ENCODE measurements around the gene SPACA4.
A peak's percentile ranks its signal among the peaks of the same experiment; 100 is the strongest.
"Not testable (repeated sequence)": the region's sequence is repeated elsewhere in the genome, so short reads cannot be mapped to it uniquely, and the experiment has no call there.

SPACA4 gene, protein sequence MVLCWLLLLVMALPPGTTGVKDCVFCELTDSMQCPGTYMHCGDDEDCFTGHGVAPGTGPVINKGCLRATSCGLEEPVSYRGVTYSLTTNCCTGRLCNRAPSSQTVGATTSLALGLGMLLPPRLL

GRCh38 chr19:48606463-48607358 is at the start of gene SPACA4:
SPACA4 (plus strand) TSS chr19:48606742; CDS start chr19:48606979, 237 bp downstream.
- no peak for DNase-seq

GRCh38 chr19:48556825-48557224 is 49.7 kb upstream of the SPACA4 start:
- no peak for DNase-seq

GRCh38 chr19:48558018-48558684 is 48.4 kb upstream of the SPACA4 start:
- no peak for DNase-seq

GRCh38 chr19:48560095-48560530 is 46.4 kb upstream of the SPACA4 start:
- no peak for DNase-seq

DNA sequence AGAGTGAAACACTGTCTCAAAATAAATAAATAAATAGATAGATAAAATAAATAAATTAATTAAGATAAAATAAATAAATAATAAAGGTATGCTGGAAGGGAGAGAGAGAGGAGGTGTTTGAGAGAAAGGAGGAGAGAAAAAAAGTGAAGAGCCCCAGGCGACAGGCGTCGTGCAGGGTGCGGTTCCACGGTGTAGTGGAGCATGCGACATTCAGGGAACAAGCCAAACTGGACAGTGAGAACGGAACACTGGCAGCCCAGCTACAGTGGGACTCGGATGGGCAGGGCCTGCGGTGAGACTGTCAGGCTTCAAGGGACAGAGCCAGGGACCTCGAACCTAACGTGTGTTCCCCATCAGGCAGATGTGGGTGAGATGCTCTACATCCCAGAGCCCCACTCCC is 45.1 kb upstream of the SPACA4 start:
- no peak for DNase-seq

GRCh38 chr19:48565090-48565489 is 41.5 kb upstream of the SPACA4 start:
- DNase-seq = no peak

DNA sequence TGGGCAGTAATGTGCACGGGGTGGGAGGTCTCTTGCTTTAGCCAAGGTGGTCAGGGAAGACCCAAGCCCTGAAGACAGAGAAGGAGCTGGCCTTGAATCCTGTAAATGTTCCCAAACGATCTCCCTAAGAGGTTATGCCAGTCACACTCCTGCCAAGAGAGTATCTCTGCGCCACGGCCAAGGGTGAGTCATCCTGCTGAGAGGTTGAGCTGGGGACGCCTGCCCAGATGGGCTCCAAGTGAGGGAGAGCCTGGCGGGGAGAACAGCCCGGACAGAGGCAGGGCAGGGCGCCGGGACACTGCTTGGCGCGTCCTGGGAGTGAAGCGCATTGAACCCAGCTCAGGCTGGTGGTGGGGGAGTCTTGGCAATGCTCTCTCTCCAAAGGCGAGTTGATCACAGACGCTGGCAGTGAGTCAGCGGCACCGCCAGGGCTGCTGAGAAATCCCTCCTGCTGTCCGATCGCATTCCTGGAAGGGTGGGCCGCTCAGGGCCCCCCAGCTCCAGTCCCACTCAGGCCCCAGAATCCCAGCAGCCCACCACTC is 38.1 kb upstream of the SPACA4 start:
- no peak for DNase-seq

GRCh38 chr19:48569814-48570213 is 36.7 kb upstream of the SPACA4 start:
- no peak for DNase-seq

DNA sequence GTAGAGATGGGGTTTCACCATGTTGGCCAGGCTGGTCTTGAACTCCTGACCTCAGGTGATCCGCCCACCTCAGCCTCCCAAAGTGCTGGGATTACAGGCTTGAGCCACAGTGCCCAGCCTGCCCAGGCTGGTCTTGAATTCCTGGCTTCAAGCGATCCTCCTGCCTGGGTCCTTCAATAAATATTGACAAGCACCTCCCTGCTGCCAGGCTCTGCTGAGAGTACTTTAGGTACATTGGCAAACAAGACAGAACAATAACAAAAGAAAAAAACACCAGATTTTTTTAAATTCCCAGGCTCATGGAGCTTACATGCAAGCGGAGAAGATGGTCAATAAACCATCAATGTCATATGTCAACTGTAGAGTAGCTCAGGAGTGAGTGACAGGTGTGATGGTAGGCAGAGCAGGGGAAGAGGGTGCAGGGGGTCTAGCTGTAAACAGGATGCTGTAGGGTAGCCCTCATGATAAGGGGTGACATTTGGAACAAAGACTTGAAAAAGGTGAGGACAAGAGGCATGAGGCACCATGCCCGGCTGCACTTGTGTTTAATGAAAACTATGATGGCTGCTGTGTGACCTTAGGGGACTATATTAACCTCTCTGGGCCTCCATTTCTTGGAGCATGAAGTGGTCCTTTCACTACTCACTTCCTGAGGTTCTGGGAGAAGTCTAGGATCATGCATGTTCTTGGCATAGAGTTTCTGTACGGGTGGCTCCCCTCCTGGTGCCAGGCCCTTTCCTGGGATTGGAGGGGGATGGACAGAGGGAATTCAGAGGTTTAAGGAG is 35.0 kb upstream of the SPACA4 start:
- no peak for DNase-seq

DNA sequence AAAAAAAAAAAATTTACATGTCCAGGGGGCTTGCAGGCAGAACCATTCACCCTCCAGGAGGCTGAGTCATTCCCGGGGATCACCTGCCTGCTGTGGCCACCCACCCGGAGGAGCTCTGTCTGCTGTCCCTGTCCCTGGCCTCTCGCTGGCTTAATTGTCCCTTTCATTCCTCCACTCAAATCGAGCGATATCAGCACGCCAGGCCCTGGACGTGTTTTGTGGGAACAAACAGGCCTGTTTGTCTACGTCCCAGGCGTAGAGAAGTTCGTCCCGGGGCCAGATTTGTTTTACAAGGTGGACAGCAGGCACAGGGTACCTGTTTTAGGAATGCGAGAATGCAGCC is 33.4 kb upstream of the SPACA4 start:
- no peak for DNase-seq

GRCh38 chr19:48575931-48576622 is 30.5 kb upstream of the SPACA4 start:
- DNase-seq = no peak

GRCh38 chr19:48577908-48578307 is 28.6 kb upstream of the SPACA4 start:
- DNase-seq = not testable (repeated sequence)

DNA sequence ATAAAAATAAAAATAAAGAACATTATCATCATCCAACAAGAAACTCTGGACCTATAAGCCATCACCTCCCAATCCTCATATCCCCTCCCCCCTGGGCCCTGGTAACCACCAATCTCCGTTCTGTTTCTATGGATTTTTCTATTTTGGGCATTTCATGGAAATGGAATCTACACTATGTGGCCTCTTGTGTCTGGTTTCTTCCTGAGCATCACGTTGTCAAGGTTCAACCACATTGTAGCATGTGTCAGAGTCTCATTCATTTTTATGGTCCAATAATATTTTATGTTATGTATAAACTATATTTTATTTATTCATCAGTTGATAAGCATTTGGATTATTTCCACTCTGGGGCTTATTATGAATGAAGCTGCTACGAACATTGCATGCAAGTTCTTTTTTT is 27.7 kb upstream of the SPACA4 start:
- no peak for DNase-seq

DNA sequence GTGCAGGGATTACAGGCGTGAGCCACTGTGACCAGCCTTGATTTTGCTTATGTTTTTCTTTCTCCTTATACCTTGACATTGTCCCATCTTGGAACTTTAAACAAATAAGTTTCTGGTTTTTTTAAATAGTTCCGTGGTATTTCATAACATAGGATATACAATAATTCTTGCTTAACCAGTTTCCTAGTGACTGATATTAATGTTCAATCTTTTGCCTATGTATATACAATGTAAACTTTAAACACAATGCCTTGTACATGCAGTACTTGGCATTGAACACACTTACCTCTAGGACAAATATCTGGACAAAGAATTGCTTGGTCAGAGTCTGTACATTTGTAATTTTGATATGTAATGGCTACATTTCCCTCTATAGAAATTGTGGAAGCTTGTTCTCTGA is 24.4 kb upstream of the SPACA4 start:
- no peak for DNase-seq

DNA sequence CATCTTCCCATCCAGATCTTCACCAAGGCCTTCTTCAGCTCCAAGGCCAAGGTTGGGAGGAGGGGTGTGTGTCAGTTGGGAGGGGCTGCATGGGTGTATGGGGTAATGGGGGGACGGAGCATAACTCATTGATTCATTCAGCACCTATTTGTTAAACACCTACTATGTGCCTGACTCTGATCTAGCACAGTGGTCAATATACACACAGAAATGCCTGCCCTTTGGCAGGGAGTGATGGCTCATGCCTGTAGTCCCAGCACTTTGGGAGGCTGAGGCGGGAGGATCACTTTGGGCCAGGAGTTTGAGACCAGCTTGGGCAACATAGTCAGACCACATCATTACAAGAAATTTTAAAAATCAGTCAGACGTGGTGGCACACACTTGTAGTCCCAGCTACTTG is 19.2 kb upstream of the SPACA4 start:
- DNase-seq = no peak

- DNase-seq = peak; percentile 87
Observed at GRCh38 chr19:48588670-48589401, 17.7 kb upstream of the SPACA4 start.

- DNase-seq = no peak
Observed at GRCh38 chr19:48591021-48591420, 15.5 kb upstream of the SPACA4 start.

DNA sequence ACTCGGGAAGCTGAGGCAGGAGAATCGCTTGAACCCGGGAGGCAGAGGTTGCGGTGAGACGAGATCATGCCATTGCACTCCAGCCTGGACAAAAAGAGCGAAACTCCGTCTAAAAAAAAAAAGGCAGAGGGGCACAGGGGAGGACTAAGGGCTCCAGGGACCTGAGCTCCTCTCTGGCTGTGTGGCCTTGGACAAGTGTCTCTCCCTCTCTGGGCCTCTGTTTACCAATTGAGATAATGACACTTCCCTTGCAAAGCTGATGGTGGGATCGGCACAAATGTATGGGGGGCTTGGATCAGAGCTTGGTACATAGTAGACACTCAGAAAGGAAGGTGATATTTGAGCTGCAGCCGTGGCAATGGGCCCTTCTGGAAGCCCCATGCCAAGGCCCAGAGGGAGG is 11.4 kb upstream of the SPACA4 start:
- DNase-seq = no peak

GRCh38 chr19:48595833-48596232 is 10.7 kb upstream of the SPACA4 start:
- no peak for DNase-seq

- no peak for DNase-seq
Observed at GRCh38 chr19:48596237-48596636, 10.3 kb upstream of the SPACA4 start.

DNA sequence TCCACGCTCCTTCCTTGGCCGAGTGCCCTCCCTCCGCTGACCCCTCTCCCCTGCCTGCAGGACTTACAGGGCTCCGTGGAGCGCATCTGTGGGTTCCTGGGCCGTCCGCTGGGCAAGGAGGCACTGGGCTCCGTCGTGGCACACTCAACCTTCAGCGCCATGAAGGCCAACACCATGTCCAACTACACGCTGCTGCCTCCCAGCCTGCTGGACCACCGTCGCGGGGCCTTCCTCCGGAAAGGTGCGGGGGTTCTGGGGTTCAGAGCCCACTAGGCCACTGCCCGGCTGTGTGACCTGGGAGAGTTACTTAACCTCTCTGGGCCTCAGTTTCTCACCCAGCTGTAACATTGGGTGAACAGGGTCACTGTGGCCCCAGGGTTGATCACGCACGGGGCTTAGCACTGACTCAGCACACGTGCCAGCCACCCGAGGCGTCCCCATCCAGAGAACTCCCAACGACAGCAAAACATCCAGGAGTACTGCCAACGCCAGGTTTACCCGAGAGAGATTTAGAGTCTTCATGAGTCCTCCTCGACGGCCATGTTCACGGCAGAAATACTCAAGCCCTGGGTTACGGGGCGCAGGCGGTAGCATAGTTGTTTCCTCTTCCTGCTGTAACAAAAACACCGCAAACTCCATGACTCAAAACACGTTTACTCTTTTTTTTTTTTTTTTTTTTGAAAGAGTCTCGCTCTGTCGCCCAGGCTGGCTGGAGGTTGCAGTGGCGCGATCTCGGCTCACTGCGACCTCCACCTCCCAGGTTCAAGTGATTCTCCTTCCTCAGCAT is 9.7 kb upstream of the SPACA4 start:
- DNase-seq = peak; percentile 51
